A549 treated with GW870086 at 1 μM for 4 hours (cell line): ENCODE measurements around the gene TPBG. TPM values are rescaled to one million over a fixed set of nuclear protein-coding genes. Genes with fewer than 3 reads are reported as not detected.

Source experiments
- total RNA-seq: library from RNA; stranded (reverse); fragments of 200-300 nt; extraction: Qiagen RNA extraction; gene quantifications from 5 replicates; pipeline ENCODE4 v1.2.3, GENCODE V29; 2022; ENCODE audit warnings: low read depth

TPBG gene, protein sequence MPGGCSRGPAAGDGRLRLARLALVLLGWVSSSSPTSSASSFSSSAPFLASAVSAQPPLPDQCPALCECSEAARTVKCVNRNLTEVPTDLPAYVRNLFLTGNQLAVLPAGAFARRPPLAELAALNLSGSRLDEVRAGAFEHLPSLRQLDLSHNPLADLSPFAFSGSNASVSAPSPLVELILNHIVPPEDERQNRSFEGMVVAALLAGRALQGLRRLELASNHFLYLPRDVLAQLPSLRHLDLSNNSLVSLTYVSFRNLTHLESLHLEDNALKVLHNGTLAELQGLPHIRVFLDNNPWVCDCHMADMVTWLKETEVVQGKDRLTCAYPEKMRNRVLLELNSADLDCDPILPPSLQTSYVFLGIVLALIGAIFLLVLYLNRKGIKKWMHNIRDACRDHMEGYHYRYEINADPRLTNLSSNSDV
- total RNA-seq = 37.2 to 43.3 TPM (median 41.9 TPM) in 5 replicates

GRCh38 chr6:82363428-82364086 is at the start of gene TPBG:
Gene TPBG, plus strand, starts transcription at chr6:82363817. Its CDS starts 1,145 bp downstream, at chr6:82364962.

Other genes starting within 250 kb of the TPBG start
- 22.0 to 35.0 TPM (median 31.8 TPM) in 5 replicates for gene IBTK, start 116.1 kb upstream of the TPBG start, total RNA-seq